ENCODE measurements around the gene ZNF654.

- no peak for TF ChIP-seq POLR2AphosphoS5 (IDR thresholded peaks at IDR 0.05)
- no peak for TF ChIP-seq SMC3 (conservative IDR thresholded peaks at IDR 0.05; ENCODE audit: poor library complexity)
- TF ChIP-seq CTCF (IDR thresholded peaks at IDR 0.05; ENCODE audit: poor library complexity, severe bottlenecking), result no peak
These were observed 18.5 kb upstream of the ZNF654 start for GRCh38 chr3:88040529-88040928.
